Activated T-helper 1 cell treated with Interleukin-2 at 50 U/mL for 16 hours (primary cell): ENCODE measurements around the gene RPA4.
"Not testable (repeated sequence)": the region's sequence is repeated elsewhere in the genome, so short reads cannot be mapped to it uniquely, and the experiment has no call there.

ENCODE experiments used
- DNase-seq: peaks from one replicate; pipeline ENCODE4 v3.0.0-alpha.2; 2020; ENCODE audit warnings: low read depth

The RPA4 gene, protein sequence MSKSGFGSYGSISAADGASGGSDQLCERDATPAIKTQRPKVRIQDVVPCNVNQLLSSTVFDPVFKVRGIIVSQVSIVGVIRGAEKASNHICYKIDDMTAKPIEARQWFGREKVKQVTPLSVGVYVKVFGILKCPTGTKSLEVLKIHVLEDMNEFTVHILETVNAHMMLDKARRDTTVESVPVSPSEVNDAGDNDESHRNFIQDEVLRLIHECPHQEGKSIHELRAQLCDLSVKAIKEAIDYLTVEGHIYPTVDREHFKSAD

DNA sequence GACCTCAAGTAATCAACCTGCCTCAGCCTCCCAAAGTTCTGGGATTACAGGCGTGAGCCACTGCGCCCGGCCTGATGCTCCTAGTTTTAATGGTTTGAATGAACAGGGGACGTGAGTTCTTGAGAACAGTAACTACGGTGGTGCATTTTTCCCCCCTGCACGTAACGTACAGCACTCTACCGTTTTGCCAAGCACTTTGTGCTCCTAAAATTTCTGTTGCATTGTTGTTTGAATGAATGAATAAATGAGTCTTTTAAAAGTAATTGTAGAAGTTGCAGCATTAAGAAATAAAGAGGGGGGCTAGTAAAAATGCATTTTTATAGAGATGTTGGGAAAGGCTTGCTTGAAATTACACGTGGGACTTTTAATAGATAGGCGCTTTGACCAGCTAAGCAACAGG is at the start of gene RPA4:
RPA4 (plus strand) TSS at position 301 of the 400 bp plus-strand sequence. CDS start 403 bp downstream, outside the sequence.
- no peak for DNase-seq

- DNase-seq: no peak
Observed at GRCh38 chrX:96834137-96834536, 49.6 kb upstream of the RPA4 start.

DNA sequence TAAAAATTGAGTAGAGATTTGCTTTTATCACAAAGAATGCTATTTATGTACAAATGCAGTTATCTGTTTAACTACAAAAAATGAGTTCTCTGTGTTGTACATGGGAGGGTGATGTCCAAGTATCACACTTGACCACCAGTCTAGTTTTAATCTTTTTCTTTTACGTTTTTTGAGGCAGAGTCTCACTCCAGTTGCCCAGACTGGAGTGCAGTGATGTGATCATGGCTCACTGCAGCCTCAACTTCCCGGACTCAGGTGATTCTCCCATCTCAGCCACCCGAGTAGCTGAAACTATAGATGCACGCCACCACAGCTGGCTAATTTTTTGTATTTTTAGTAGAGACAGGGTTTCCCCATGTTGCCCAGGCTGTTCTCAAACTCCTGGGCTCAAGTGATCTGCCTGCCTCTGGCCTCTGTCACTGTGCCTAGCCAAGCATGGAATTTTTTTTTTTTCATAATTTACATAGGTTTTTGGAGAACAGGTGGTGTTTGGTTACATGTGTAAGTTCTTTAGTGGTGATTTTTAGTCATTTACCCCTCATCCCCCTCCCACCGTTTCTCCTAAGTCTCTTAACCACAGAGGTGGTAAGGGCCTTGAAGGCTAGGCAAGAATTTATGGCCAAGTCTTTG is 47.9 kb upstream of the RPA4 start:
- DNase-seq: no peak

DNA sequence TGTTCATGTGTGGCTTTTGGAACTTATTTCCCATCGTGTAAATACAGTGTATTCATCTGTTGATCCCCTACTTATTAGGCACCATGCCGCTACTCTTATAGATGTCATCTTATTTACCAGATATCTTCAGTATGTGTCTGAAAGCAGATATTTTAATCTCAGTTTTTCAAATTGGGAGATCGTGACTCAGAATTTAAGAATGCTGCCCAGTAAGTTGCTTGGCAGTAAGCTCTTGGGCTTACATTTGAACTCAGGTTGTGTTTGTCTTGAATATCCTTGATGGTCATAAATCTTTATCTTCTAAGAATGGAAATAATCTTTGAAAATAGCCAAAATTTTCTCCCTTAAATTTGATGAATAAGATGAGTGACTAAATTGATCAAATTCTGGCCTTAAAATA is 45.9 kb upstream of the RPA4 start:
- DNase-seq: no peak

- DNase-seq: no peak
Observed at GRCh38 chrX:96838537-96838936, 45.2 kb upstream of the RPA4 start.

- no peak for DNase-seq
Observed at GRCh38 chrX:96841325-96841724, 42.4 kb upstream of the RPA4 start.

GRCh38 chrX:96841866-96842265 is 41.8 kb upstream of the RPA4 start:
- not testable (repeated sequence) for DNase-seq

- DNase-seq: no peak
Observed at GRCh38 chrX:96843566-96843965, 40.1 kb upstream of the RPA4 start.

DNA sequence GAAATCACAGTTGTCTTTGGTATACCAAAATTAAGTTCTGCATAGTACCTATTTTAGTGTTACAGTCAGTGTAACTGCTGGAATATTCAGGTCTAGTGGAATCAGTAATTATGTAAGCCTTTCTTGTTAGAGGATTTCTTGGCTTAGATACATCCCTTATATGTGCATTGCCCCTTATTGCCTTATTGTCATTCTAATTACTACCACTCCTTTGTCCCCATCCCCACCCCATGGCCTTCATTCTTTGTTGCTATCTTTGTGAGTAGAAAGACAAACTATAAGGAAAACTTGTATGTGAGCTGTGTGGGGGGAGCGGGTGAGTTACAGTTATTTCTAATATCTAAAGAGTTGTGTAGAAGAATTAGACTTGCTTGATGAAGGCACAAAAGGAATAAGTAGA is 36.9 kb upstream of the RPA4 start:
- DNase-seq: no peak

DNA sequence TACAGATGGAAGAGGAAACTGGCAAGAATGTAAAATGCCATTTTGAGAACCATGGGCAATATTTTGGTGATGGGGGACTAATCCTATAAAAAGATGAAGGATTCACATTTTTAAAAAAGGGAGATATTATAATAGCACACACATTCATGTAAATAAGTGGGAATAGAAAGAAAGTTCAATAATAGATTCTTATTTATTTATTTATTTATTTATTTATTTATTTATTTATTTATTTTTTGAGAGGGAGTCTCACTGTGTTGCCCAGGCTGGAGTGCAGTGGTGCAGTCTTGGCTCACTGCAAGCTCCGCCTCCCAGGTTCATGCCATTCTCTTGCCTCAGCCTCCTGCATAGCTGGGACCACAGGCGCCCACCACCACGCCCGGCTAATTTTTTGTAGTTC is 24.3 kb upstream of the RPA4 start:
- DNase-seq: not testable (repeated sequence)

- no peak for DNase-seq
Observed at GRCh38 chrX:96861218-96861617, 22.5 kb upstream of the RPA4 start.

GRCh38 chrX:96861661-96862060 is 22.0 kb upstream of the RPA4 start:
- DNase-seq: no peak

GRCh38 chrX:96884027-96884426 is 319 bp downstream of the RPA4 start:
- no peak for DNase-seq

DNA sequence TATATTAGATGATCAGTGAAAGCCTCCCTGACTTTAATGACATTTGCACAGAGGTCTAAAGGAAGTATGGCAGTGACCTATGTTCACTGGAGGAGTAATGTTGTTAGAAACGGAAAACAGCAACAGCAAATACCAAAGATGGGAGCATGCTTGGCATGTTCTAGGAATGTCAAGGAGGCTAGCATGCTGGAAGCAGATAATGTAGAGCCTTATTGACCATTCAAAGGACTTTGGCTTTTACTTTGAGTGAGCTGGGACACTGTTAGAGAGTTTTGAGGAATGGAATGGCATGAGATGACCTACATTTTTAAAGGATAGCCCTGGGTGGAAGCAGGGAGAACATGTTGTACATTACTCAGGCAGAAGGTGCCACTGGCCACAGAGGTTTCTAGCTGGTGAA is 6.0 kb downstream of the RPA4 start:
- no peak for DNase-seq

- DNase-seq: no peak
Observed at GRCh38 chrX:96906741-96907140, 23.0 kb downstream of the RPA4 start.

- DNase-seq: no peak
Observed at GRCh38 chrX:96907516-96908272, 24.0 kb downstream of the RPA4 start.

DNA sequence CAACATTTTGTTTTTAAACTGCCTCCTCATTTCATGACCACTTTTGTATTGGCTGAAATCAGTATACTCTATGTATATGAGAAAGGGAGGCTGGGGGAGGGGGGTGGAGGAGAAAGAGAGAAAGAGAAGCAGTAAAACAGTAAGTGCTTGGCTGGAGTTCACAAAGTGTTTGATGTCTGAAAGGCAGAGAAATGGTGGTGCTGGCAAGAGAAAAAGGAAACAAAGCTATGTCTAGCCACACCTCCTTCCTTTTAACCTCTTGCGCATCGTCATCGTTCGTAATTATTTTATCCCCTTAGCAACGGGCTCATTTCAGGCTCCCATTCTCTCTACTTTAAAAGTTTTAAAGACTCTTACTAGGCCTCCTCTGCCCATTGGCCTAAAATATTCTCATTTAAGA is 25.6 kb downstream of the RPA4 start:
- DNase-seq: no peak

DNA sequence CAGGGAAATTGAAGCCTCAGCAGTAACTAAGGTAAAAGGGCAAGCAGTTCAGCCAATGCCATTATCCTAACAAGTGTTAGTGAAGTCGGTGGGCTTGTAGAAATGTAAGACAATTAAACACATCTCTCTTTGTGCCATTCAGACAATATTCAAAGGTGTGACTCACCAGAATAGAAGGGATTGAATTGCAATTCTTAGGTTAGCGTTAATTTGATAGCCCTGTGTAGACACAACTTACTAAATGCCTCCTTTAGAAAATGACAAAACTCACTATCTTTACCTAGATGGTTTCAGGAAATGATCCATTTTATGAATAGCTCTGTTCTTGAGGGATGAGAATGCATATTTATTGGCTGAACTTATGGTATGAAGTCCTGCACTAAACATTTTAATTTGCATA is 35.2 kb downstream of the RPA4 start:
- no peak for DNase-seq

DNA sequence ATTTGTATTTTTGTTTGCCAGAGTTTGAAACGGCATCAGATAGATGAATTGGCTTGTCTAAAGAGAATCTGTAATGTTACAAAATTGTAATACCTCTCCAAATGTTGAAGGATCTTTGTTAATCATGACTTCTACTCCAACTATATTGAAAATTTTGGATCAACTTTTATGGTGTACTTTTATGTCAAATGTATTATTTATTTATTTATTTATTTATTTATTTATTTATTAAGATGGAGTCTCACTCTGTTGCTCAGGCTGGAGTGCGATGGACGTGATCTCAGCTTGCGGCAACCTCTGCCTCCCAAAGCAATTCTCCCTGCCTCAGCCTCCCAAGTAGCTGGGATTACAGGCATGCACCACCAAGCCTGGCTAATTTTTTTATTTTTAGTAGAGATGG is 36.0 kb downstream of the RPA4 start:
- DNase-seq: no peak

DNA sequence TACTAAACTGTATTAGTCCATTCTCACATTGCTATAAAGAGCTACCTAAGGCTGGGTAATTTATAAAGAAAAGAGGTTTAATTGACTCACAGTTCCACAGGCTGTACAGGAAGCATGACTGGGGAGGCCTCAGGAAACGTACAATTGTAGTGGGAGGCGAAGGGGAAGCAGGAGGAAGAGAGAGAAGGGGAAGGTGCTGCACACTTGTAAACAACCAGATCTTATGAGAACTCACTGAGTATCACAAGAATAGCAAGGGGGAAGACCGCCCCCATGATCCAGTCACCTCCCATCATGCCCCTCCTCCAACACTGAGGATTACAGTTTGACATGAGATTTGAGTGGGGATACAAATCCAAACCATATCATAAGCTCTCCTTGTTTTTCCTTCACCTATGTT is 40.9 kb downstream of the RPA4 start:
- no peak for DNase-seq

GRCh38 chrX:96929036-96929435 is 45.3 kb downstream of the RPA4 start:
- DNase-seq: no peak
